GM21619 (cell line): ENCODE data around the gene SIX4.

Experiments
- ATAC-seq: cut with Tn5 transposase; IDR thresholded peaks from one replicate; pipeline ENCODE4 v1.9.1; 2021; ENCODE audit not compliant: unreplicated experiment

Gene SIX4

DNA sequence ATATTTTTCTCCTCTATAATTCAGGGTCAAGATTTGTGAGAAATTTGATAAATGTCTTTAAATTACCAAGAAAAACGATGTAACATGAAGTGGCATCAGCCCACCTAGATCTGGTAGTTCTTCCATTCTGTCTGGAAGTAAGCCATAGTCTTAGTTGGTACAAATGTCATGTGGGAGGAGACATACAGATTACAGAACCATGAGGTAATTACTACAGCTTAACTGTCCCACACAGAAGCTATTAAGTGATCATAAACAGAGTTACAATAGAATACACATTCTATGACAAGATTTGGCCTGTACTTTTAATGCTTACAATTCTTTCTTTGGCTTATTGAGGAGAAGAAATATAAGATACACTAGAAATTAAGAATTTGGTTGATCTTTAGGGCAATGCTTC, 61.2 kb downstream of the SIX4 start:
- no peak for ATAC-seq

DNA sequence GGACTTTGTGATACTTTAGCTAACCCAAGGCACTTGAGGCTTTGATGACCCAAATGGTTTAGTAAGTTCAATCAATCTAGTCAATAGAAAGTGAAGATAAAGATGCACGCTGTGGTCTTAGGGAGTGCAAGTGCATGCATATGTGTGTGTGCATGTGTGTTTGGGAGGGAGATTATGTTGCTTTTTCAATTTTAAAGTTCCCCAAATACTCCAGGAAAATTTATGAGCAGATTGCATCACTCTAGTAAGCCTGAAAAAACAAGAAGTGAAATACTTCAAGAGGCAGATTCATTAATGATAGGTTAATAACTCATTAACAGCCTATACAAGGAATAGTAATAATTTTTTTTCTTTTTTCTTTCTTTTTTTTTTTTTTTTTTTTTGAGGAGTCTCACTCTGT, 62.4 kb downstream of the SIX4 start:
- ATAC-seq, result no peak
